Stimulated activated CD8-positive, alpha-beta memory T cell treated with anti-CD3 and anti-CD28 coated beads, Interleukin-4, amount 100 ng/mL, for 4 hours (primary cell): ENCODE results near the gene GREB1L.
"Not testable (repeated sequence)": the region's sequence is repeated elsewhere in the genome, so short reads cannot be mapped to it uniquely, and the experiment has no call there.

Experiments
- DNase-seq, 2 donors: peaks; one replicate each; pipeline ENCODE4 v3.0.0-alpha.2; 2020; ENCODE audit warnings: low read depth in 2 of 2, low spot score in 1 of 2

GREB1L gene

DNA sequence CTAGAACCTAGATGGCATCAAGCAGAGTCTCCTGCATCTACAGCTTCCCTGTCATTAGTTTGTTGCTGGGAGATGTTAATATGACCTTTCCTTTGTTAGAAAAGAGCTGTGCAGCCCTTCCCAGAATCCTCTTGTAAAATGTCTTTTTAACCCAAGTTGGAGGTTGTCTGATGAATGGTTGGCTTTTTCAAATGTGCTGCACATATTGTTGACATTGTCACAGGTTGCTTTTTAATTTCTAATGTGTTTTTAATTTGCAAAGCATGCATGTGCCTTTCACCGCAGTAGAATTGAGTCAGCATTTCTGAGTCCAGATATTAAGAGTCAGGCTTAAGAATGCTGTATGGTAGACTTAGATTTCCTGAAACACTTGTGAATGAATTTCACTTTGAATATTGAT, 120.8 kb downstream of the GREB1L start:
- DNase-seq: no peak

DNA sequence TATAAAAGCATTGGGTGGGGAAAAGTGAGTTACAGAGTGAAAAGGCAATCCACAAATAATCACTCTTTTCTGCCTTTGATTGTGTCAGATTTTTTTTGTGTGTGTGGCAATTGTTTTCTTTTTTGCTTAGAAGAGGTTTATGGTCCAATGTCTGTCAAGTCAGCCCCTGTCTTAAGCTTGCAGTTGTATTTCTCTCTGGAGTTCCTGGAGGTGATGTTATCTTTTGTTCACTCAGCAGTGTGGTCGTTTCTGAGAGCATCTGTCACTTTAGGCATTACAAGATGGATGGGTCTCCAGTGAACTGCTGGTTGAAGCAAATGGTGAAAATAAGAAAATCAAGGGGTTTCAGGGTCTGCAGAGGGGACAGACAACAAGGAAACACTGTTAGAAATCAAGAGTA, 121.3 kb downstream of the GREB1L start:
- no peak for DNase-seq

DNA sequence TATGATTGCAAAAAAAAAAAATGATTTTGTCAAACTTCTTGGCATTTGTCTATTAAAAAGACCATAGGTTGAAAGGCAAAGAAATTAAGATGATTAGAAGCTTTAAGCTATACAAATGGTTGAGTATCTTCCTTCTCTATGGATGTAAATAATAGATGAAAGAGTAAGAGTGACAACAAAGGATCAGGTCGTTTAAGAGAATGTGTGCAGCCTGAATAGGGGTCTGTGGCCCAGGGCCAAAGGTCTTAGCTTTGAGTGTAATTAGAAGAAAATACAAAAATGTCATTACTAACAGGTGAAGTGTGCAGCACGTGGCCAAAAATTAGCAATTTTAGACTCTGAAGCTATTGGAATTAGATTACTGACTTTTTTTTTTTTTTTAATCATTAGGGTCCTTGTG, 122.4 kb downstream of the GREB1L start:
- no peak for DNase-seq

DNA sequence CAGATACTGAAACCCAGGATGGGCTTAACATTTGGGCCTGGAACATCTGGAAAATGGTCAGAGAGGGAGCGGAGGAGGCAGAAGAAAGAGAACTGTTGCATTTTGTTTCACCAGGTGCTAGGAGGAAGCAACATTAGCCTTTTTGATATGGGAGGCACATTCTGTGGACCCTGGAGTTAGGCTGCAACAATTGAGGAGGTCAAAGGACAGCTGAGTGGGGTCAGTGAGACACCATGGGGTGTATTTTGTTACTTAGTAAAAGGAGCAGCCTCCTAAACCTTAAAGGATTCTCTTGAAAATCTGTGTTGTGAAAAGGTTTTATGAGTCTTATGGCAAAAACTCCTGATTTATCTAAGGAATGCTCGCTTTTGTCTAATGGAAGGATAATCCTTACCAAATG, 124.9 kb downstream of the GREB1L start:
- no peak for DNase-seq

DNA sequence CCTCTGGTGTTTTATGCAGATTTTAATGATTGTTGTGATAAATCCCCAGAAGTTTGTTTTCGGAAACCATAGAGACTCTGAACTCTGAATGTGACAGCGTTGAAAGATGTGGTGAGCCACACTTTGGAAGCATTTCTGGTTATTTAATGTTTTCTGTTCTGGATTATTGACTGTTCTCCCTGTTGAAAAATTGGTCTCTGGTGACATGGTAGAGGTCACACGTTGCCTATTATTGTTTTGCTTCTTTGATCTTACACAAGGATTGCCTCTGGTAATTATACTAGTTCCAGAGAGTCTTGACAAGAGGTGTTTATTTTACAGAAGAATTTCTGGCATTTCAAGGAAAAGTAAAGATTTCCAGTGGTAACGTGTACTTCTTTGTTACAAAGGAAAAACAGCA, 127.1 kb downstream of the GREB1L start:
- DNase-seq: no peak

DNA sequence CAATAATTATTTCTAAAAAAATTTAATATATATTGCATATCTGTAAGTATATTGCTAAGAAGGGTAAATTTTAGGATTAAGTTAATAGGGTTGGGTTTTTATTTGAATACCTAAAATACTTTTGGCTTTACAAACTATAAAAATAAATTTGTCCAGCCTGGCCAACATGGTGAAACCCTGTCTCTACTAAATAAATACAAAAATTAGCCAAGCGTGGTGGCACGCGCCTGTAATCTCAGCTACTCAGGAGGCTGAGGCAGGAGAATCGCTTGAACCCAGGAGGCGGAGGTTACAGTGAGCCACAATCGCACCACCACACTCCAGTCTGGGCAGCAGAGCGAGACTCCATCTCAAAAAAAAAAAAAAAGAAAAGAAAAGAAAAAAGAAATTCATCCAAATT, 127.6 kb downstream of the GREB1L start:
- not testable (repeated sequence) for DNase-seq

DNA sequence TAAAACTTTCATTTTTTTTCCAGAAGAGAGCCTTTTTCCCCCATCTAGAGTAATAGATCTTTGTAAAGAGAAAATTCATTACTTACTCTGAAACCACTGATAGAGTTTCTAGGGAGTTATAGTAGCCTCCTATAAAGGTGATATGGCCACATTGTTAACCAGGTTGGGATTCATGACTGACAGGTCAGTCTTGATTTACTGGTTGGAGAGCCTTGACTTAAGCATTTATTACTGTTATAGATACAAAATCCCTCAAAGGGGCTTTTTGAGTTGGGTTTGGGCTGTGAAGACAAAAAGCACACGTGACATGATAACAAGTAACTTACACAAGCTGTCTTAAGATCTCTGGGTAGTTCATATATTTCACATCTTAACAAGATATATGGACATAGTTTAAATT, 141.0 kb downstream of the GREB1L start:
- DNase-seq: no peak

DNA sequence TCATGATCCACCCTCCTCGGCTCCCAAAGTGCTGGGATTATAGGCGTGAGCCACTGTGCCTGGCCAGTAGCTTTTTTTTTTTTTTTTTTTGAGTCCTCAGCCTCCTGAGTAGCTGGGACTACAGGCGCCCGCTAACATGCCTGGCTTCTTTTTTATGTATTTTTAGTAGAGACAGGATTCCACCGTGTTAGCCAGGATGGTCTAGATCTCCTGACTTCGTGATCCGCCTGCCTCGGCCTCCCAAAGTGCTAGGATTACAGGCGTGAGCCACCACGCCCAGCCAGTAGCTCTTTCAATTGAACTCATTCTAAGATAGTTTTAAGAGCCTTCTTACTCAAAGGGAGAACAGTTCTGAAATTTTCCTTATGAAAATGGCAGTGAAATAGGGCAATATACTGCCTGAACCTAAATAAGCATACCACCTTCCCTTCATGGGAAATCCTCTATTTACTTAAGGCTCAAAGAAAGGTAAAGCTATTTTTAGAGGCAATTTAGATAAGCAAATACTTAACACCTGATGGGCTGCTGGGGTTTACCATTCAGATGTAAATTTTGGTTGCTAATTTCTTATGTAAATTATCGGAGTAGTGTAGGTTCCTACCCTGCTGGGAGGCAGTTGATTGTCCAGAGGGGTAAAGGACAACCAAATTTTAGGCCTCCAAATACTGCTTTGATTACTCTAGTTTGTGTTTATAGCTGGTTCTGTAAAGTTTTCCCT, 144.7 kb downstream of the GREB1L start:
- no peak for DNase-seq

DNA sequence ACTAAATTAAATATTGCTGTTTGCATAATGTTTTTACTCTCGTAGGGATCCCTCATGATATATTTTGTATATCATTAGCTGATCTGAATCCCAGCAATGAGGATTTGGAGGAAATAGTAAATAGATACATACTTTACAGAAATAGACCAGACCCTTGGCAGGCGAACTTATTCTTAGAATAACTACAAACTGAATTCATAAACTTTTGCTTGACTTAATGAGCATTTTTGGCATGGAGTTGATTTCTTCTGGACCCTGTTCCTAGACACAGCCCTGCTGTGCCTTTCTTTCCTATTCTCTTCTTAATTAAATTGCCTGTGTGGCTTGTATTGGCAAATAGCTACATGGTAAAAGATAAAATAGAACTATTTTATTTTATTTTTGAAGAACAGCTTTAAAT, 145.9 kb downstream of the GREB1L start:
- DNase-seq: no peak

DNA sequence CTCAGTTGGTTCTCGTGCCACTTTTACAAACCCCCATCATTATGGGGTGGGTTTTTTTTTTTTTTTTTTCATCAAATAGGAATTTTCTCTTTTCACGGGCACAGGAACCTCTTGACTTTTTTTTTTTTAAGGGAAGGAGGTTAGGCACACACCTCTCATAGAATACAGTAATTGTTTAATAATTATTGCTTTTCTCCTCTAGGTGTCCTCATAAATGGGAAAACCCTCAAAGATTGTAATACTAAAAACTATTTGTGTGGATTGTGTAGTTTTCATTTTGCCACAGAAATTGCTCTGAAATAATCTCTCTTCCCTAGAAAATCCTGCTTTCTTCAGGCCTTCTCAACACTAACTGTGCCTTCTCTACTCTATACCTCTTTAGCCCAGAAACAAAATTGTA, 147.3 kb downstream of the GREB1L start:
- DNase-seq: no peak

DNA sequence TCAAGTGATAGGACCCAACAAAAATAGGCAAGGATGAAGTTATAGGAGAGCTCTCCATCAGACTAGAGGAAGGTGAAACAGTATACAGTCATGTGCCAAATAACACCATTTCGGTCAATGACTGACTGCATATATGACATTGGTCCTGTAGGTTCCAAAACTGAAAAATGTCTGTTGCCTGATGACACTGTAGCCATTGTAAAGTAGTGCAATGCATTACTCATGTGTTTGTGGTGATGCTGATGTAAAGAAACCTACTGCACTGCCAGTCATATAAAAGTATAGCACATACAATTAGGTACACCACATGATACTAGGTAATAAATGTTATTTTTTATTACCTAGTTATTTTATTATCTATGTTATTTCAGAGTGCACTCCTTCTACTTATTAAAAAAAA, 147.9 kb downstream of the GREB1L start:
- no peak for DNase-seq

DNA sequence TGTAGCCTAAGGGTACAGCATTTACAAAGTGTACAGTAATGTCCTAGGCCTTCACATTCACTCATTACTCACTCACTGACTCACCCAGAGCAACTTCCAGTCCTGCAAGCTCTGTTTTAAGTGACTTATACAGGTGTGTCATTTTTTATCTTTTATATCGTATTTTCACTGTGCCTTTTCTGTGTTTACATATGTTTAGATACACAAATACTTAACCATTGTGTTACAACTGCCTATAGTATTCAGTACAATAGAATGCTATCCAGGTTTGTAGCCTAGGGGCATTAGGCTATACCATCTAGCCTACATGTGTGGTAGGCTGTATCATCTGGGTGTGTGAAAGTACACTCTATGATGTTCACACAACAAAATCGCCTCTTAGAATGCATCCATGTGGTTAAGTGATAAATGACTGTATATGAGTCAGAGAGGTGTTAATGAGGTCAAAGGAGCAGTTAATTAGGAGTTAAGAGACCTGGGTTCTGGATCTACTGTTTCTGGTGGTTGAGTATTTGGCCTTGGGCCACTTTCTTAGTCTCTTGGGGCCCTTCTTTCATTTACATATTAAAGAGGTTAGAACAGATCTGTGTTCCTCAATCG, 149.1 kb downstream of the GREB1L start:
- DNase-seq: no peak

DNA sequence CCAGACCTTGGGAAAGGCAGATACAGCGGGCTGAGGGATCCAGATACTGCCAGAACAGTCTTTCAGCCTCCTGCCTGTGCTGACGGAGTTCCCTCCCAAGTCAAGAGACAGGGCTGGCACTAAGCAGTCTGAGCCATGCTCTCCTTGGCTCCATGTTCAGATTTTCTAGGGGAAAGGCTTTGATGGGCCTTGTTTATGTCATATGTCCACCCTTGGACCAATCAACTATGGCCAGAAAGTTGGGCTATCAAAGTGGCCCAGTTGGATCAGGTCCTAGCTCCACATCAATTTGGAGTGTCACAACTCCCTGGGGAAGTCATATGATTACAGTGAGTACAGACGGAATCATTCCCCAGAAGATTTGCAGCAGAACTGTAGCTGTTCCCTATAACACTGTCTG, 152.0 kb downstream of the GREB1L start:
- no peak for DNase-seq

DNA sequence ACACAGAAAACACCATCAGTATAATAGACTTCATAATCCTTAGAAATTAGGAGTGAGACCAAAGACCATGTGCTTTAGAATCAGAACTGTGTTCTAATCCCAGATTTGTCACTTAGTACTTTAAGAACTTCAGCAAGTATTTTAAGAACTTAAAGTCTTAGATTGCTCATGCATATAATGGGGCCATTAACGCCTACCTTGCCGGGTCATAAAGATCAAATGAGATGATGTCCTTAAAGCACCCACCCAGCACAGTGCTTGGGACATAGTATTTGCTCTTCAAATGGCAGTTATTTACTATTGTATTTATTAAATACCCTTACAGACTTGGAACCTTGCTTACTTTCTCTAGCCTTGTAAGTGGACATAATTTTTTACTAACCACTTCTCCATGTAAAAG, 156.1 kb downstream of the GREB1L start:
- no peak for DNase-seq

DNA sequence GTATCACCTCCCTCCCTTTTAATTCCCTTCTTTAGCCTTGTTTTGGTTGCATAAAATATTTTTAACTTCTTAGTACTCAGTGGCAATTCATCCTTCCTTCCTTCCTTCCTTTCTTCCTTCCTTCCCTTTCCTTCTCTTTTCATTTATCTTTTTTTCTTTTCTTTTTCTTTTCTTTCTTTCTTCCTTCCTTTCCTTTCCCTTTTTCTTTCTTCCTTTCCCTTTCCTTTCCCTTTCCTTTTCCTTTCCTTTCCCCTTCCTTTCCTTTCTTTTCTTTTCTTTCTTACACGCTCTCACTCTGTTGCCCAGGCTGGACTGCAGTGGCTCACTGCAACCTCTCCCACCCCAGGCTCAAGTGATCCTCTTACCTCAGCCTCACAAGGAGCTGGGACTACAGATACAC, 160.2 kb downstream of the GREB1L start:
- no peak for DNase-seq

DNA sequence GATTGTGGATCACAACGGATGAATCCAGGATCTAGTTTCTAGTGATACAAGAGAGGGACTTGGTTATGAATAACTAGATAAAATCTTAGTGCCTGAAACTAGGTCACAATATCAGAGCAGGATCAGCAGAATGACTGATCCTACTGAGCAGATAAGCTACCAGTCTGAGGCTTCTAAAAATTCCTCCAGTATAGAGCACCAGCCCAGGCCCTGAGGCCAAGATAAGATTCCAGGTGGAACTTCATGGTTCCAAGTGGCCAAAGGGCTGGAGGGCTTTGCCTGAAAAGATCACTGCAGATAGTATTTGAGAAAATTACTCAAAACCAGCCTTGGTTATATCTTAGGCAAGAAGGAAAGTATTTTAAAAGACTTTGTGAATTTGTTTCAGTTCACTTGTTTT, 162.4 kb downstream of the GREB1L start:
- DNase-seq: no peak

DNA sequence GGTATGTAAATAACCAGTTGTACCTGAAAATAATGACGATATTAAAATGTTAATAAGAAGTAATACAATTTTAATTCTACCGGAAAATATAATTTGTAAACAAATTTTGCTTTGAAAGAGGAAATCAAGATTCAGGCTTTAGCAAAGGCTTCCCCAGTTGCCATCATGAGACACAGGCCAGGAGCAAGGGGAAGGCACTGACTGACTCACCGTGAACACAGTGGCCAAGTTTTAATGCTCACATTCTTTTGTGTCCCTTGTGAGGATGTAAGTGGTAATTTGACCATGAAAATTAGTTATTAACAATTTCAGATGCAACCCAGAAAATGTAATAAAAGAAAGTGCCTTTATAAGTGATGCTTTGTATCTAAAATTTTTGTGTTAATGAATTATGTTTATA, 164.1 kb downstream of the GREB1L start:
- no peak for DNase-seq

DNA sequence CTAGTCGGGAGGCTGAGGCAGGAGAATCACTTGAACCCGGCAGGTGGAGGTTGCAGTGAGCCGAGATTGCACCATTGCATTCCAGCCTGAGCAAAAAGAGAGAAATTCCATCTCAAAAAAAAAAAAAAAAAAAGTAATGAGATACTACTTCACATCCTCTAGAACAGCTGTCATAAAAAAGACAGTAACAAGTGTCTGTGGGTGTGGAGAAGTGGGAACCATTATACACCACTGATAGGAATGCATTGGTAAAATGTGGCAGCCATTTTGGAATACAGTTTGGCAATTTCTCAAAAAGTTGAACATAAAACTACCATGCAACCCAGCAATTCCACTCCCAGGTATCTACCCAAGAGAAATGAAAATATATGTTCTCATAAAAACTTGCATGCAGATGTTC, 166.6 kb downstream of the GREB1L start:
- DNase-seq: no peak

DNA sequence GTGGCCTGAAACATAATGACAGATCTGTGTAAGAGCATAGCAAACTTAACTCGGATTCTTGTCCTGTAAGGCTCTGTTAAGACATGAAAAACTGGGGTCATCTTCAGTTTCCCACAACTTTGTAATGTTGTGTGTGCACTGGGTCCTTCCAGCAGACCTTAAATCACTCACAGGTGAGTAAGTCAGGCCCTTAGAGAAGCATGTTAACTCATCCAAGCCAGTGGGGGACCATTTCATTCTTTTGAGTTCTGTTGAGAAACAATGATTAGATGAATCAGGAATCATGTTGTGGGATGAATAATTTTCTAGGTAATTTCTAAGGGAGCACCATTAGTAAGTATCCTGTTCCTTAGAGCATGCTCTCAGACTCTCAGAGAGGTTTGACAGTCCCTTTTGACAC, 191.4 kb downstream of the GREB1L start:
- no peak for DNase-seq

DNA sequence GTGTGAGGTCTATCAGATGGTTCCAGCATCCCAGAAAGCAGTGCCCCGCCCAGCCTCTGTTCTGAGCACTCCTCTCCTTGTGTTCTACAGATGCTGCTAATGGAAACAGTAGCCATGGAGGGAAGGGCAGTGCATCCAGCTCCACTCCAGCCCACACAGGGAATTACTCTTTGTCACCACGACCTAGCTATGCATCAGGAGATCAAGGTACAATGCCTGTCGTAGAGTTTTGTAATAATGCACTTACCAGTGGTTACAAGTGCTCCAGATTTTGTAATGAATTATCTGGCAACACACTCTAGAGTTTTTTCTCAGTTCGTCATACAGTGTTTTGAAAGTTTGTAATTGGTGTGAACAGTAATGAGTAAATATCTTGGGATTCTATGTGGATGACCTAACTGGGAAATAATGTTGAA, 197.4 kb downstream of the GREB1L start:
- DNase-seq: no peak

DNA sequence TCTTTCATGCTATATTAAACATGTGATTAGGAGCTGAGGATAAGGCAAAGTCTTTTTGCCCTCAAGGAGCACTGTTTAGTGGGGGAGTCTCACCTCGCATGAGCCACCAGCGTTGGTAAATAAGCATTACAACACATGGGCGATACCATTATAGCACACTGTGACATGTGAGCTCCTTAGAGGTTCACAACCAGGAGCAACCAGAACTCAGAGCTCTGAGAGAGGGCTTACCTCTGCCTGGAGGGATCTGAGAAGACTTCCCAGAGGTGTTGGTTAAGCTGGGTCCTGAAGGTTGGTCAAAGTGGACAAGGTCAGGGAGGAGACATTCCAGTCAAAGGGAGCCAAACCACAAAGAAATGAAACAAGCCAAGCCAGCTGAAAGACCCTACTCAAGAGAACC, 199.6 kb downstream of the GREB1L start:
- DNase-seq: no peak

DNA sequence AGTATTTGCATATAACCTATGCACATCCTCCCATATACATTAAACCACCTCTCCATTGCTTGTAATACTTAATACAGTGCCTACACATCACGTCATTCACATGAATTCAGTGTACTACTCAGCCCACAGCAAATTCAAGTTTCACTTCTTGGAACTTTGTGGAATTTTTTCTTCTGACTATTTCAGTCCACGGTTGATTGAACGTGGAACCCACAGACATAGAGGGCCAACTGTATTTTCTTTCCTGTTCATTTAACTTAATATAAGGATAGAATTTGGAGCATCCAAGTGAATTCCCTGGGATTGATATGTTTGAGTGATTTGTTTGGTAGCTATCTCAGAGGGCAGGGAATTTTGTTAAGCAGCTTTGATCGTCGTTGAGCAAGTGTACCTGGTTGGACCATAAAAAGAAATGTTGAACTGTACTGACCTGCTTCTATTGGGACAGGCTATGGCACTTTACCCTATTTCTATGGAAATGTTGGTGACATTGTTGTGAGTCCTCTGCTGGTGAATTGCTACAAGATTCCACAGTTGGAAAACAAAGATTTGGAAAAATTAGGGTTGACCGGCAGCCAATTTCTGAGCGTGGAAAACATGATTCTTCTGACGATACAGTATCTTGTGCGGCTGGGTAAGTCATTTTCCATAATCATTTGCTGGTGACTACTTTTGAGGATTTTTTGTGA, 201.9 kb downstream of the GREB1L start:
- no peak for DNase-seq
